ENCODE measurements around the gene PIK3R6. TPM values are rescaled to one million over a fixed set of nuclear protein-coding genes. Genes with fewer than 3 reads are reported as not detected.
"Not testable (repeated sequence)": the region's sequence is repeated elsewhere in the genome, so short reads cannot be mapped to it uniquely, and the experiment has no call there.

PIK3R6 gene
- total RNA-seq, 1 donor from 2014 or later = 1.2 TPM

- no peak for DNase-seq (ENCODE audit: extremely low read depth, low read depth, low spot score)
Measured at GRCh38 chr17:8894202-8894671, 26.8 kb upstream of the PIK3R6 start.

DNA sequence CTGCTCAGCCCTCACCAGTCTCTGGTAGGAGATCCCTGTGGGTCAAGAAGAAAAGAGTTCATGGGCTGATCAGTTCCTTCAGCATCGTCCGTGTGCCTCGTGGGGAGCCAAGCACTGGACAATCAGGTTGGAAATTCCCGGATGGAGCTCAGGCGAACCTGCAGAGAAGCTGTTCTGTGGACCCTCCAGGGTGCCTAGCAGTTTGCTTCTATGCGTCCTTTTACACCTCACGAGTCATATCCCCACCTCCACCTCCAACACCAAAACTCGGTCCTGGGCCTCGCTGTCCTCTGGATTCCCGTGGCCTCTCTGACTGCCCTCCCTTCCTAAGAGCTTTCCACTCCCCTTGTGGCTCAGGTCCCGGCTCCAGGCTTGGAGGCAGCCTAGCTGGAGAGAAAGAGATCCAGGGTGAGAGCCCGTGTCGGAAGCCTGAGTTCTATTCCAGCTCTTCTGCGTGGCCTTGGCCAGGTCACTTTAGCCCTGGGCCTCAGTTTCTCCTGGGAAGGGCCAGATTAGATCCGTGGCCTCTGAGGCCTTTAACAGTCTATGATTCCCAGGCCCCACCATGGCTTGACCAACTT, 26.2 kb upstream of the PIK3R6 start:
- DNase-seq (ENCODE audit: extremely low read depth, low read depth, low spot score) = no peak

- DNase-seq (ENCODE audit: extremely low read depth, low read depth, low spot score) = no peak
Measured at GRCh38 chr17:8893059-8893458, 25.6 kb upstream of the PIK3R6 start.

DNA sequence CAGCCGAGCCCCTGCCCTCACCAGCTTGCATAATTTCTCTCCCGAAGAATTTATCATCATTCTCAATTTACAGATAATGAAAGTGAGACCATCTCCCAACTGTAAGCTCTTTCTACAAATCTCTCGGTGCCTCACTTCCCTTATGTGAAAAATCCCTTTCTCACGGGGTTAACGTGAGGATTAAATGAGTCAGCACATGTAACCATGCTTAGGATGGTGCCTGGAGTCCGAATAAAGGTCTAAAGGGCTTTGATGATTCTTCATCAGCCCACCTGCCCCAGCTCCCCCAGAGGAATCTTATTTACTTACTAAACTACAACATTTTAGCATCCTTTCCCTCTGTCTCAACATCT, 24.8 kb upstream of the PIK3R6 start:
- no peak for DNase-seq (ENCODE audit: extremely low read depth, low read depth, low spot score)

DNA sequence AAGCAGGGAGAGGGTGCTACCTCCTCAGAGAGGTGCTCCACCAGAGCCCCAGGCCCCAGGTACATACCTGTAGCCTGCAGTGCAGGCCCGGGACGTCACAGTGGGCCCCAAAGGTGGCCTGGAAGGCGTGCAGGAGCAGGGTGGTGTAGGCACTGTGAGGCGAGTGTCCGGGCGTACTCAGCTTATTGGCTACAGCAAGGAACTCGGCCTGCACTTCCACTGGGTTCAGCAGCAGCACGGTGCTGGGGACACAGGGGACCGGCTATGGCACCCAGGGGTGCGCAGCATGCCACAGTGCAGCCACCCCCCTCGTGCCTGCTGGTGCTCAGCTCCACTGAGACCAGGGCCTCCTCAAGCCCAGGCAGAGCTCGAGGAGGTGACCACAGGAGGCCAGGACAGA, 23.2 kb upstream of the PIK3R6 start:
- no peak for DNase-seq (ENCODE audit: extremely low read depth, low read depth, low spot score)

DNA sequence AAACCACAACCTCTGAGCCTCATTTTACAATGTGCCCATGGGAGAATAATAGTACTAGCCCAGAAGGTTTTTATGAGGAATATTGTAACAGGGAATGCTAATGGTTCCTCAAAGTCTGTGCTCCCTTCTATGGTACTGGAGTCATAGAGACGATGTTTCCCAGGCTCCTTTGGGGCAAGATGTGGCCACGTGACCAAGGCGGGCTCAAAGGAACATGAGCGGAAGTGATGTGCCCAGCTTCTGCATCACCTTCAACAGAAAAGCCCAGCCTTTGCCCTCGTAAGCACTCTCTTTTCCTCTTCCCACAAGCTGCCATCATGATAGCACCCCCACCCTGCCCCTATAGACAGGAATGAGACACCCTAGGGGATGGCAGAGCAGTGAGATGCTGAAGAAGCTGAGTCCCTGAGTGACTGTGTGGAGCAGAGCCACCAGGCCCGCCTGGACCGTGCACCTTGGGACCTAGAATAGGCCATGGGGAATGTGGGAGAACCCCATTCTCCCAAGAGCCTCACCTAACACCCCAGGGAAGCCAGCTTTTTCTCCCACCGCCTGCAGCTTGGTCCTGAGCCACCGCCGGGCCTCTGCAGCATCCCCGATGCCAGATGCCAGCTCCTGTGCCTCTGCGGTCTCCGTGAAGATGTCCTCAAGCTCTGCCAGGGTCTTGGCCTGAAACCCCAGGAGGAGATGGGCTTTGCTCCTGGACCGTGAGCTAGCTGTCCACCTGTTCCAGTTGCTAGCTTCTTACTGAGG, 22.2 kb upstream of the PIK3R6 start:
- DNase-seq (ENCODE audit: extremely low read depth, low read depth, low spot score) = no peak

DNA sequence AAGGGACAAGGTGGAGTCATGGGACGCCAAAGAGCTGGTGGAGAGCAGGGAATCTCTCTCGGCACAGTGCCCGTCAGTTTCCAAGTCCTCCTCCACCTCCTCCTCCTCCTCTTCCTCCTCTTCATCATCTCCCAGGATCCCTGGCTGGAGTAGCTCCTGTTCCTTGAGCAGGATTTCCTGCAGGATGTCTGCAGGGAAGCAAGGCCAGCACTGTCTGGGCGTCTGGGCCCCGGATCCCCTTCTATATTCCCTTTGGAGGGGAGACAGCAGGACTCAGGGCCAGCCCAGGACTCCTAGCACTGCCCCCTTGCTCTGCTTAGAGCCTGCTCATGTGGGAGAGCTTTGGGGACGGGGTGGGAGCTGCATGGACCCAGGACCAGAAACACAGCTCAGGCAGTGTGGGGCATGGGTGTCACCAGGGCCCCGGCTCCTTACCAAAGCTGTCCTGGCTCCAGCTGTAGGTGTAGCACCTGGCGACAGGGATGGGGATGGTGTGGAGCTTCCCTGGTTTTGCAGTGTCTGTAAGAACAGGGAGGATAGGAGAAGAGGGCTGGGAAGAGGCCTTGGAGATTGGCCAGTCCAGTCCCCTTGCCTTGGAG, 21.3 kb upstream of the PIK3R6 start:
- DNase-seq (ENCODE audit: extremely low read depth, low read depth, low spot score) = no peak

DNA sequence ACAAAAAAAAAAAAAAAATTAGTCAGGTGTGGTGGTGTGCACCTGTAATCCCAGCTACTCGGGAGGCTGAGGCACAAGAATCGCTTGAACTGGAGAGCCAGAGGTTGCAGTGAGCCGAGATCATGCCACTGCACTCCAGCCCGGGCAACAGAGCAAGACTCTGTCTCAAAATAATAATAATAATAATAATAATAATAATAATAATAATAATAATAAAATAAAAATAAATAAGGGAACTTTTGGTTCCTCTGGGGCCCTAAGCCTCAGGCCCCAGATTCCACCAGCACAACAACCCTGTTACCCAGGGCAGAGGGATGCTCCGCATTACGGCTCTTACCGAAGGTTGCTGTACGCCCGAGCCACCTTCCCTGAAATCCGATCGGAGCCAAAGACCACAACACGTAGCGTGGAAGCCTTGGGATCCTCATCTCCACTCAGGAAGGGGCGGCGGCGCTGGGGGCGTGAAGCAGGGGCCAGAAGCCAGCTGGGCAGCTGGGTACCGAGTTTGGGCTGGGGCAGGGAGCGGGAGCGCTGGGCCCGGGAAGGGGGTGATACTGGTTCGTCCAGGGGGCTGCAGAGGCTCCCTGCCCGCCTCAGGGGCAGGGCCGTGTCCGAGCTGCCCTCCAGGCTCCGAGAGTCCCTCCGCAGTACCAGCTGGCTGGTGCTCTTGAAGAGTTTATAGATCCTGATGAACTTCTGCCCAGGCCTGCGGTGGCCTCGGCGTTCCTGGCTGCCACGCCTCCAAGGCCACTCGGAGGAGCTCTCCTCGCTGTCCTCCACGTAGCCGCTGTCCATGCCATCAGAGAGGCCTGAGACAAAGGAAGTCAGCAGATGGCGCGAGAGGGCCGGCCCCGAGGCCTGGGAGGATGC, 20.6 kb upstream of the PIK3R6 start:
- DNase-seq (ENCODE audit: extremely low read depth, low read depth, low spot score) = no peak

DNA sequence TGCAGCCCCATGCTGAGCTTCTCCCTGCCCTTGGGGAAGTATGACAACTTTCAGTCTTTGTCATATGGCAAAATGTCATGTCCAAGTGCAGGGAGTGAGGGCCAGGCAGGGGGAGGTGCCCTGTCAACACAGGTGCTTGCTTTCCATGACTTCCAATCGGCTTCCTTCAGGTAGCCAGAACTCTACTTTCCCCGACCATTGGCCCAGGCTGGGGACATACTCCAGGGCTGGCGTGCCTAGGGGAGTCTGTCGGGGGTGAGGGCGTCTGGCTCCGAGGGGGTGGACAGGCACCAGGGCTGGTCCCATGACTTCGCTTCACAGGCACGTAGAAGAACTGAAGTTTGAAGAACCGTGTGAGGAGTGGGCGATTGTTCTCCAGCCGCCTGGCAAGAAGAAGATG, 19.8 kb upstream of the PIK3R6 start:
- no peak for DNase-seq (ENCODE audit: extremely low read depth, low read depth, low spot score)

DNA sequence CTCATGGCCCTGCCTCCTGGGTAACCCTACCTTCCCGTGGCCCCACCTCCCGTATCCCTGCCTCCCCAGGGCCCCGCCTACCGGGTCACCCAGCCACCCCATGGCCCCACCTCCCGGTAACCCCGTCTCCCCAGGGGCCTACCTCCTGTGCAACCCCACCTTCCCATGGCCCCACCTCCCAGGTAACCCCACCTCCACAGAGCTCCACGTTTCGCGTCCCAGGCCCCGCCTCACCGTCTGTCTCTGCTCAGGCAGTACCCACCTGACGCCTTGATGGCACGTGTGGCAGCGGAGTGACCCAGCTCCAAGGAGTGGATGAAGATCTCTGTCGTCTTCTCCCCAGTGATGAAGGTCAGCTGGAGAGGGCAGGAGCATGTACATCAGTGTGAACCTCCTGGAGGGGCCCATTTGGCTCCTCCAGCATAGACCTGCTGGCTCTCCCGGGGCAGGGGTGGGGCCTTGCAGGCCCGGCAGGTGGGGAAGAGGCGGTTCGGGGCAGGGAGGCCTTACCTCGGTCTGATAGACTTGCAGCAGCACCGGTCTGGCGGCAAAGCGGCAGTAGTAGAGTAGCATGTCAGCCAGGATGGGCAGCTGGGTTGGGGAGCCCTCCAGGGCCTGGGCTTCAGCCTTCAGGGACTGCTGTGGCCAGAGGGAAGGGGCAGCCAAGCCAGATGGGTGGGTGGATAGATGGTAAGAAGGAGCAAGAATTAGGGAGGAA, 18.7 kb upstream of the PIK3R6 start:
- no peak for DNase-seq (ENCODE audit: extremely low read depth, low read depth, low spot score)

GRCh38 chr17:8885163-8885966, 17.9 kb upstream of the PIK3R6 start:
- not testable (repeated sequence) for DNase-seq (ENCODE audit: extremely low read depth, low read depth, low spot score)

GRCh38 chr17:8884336-8884990, 17.0 kb upstream of the PIK3R6 start:
- no peak for DNase-seq (ENCODE audit: extremely low read depth, low read depth, low spot score)

DNA sequence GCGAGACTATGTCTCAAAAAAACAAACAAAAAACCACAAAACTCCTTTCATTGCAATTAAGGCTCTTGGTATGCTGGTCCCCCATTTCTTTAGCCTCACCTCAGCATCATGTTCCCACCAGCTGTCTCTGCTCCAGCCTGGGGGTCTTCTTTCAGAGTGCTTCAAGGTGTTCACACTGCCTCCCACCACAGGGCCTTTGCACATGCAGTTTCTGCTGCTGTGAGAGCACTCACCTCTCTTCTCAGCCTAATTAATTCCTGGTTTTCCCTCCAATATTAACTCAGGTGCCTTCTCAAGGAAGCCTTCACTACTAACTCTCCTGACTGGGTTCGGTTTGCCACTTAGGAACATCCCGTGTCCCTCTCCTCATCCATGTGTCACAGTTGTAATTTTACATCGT, 15.9 kb upstream of the PIK3R6 start:
- no peak for DNase-seq (ENCODE audit: extremely low read depth, low read depth, low spot score)

- DNase-seq (ENCODE audit: extremely low read depth, low read depth, low spot score) = no peak
Measured at GRCh38 chr17:8881606-8882005, 14.1 kb upstream of the PIK3R6 start.

GRCh38 chr17:8880466-8880865, 13.0 kb upstream of the PIK3R6 start:
- DNase-seq (ENCODE audit: extremely low read depth, low read depth, low spot score) = no peak

DNA sequence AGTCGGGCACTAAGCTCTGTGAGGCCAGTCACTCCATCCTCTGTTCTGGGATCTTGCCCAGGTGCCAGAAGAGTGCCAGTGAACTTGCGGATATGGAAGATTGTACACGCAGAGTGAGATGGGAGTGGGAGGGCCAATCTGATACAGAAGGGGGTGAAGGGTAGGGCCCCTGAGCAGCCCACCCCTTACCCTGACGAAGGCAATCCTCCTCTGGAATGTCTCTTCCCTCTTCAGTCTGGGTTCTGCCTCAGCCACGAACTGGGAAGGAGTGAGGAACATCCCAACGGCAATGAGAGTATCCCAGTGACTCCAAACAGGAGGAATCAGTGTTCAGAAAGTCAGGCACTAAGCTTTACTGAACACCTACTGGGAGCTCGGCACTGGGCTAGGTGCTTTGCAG, 11.9 kb upstream of the PIK3R6 start:
- DNase-seq (ENCODE audit: extremely low read depth, low read depth, low spot score) = no peak

GRCh38 chr17:8877984-8878383, 10.5 kb upstream of the PIK3R6 start:
- DNase-seq (ENCODE audit: extremely low read depth, low read depth, low spot score) = no peak

GRCh38 chr17:8875957-8876356, 8.5 kb upstream of the PIK3R6 start:
- no peak for DNase-seq (ENCODE audit: extremely low read depth, low read depth, low spot score)

DNA sequence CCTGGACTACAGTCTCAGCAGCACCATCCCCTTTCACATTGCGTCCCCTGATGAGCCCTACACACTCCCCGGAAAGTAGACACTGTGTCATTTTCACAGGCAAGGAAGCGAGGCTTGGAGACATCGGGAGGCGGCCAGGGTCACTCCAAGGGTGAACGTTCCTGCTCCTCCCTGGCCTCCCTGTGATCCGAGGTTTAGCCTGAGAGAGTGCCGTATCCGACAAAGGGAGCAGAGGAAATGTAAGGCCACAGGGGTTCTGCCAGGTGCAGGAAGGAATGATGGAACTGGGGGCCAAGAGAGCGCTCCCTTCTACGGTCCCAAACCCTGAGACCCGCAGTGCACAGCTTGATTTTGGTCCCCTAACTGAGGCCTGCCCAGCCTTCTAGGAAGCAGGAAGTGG, 8.0 kb upstream of the PIK3R6 start:
- DNase-seq (ENCODE audit: extremely low read depth, low read depth, low spot score) = no peak
